Mucosa of stomach (tissue), 1 donor: Measurements from ENCODE around the gene FUBP3.

Source experiments
- H3K27me3 ChIP-seq: one replicate; pipeline ENCODE4 v1.7.0; 2013; ENCODE audit warnings: mild to moderate bottlenecking, low read length; ENCODE audit not compliant: control insufficient read depth, insufficient read depth
- H3K36me3 ChIP-seq: one replicate; pipeline ENCODE4 v1.7.0; 2013; ENCODE audit warnings: low read length; ENCODE audit not compliant: control insufficient read depth, insufficient read depth
- H3K4me1 ChIP-seq: one replicate; pipeline ENCODE4 v1.7.0; 2013; ENCODE audit warnings: mild to moderate bottlenecking, low read length; ENCODE audit not compliant: control insufficient read depth, insufficient read depth
- H3K4me3 ChIP-seq: one replicate; pipeline ENCODE4 v1.7.0; 2013; ENCODE audit warnings: low read length
- H3K9ac ChIP-seq: one replicate; pipeline ENCODE4 v1.7.0; 2013; ENCODE audit warnings: mild to moderate bottlenecking, low read length, moderate library complexity
- H3K9me3 ChIP-seq: one replicate; pipeline ENCODE4 v1.7.0; 2013; ENCODE audit warnings: mild to moderate bottlenecking, low read length, moderate library complexity; ENCODE audit not compliant: control insufficient read depth
- donor health status: Pancreatic carcinoma.

Gene FUBP3

DNA sequence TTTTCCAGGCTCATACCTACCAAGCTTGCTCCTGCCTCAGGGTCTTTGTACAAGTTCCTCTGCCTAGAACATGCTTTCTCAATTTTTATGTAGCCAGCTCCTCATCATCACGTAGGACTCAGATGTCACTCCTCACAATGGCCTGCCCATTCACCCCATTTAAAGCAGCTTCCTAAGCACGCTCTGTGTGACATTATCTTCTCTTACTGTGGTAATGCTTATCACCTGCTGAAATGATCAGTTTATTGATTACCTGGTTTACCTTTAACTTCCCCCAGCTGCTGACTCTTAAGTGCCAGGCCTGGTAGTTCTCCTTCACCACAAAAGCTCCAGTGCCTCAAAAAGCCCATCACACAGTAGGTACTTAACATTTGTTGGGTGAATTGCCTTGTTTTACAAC, 13.6 kb downstream of the FUBP3 start:
- H3K27me3 ChIP-seq, result no peaks in the 10 kb centered on the region
- H3K4me1 ChIP-seq, result no peaks in the 10 kb centered on the region
- H3K9me3 ChIP-seq, result no peaks in the 10 kb centered on the region
- H3K36me3 ChIP-seq, result no peaks in the 10 kb centered on the region
- H3K9ac ChIP-seq, result no peak overlapping the region
- no peak overlapping the region for H3K4me3 ChIP-seq

- Histone ChIP-seq H3K36me3 (no peaks in the 10 kb centered on the region), H3K27me3 (no peaks in the 10 kb centered on the region), H3K4me1 (no peaks in the 10 kb centered on the region)
Measured at GRCh38 chr9:130597228-130597627, 17.9 kb downstream of the FUBP3 start.

DNA sequence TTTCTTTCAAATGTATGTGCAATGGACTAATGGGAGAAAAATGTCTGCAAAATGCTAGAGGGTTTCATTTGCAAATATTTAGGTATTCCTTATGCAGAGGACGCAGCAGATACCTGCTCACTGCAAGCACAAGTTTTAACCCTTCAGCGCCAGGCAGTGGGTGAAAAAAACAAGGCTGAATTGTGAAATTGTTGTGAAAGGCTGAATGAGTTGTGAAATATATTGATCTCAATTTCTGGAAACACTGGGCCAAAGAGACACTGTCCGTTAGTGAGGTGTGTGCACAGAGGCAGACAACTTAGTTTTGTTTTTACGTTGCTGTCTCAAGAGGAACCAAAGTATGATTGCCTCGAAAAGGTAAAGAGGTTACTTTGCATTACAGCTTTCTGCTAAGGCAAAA, 18.8 kb downstream of the FUBP3 start:
- Histone ChIP-seq H3K9ac (no peak overlapping the region), H3K9me3 (no peaks in the 10 kb centered on the region), H3K27me3 (no peaks in the 10 kb centered on the region), H3K4me1 (no peaks in the 10 kb centered on the region), H3K36me3 (no peaks in the 10 kb centered on the region), H3K4me3 (no peak overlapping the region)

More at GRCh38 chr9:130597228-130597627, 17.9 kb downstream of the FUBP3 start:
- H3K4me3 ChIP-seq, result no peak overlapping the region
- no peaks in the 10 kb centered on the region for H3K9me3 ChIP-seq
- no peak overlapping the region for H3K9ac ChIP-seq

GRCh38 chr9:130599625-130600024, 20.2 kb downstream of the FUBP3 start:
- Histone ChIP-seq H3K9ac (no peak overlapping the region), H3K9me3 (no peaks in the 10 kb centered on the region), H3K4me3 (no peak overlapping the region), H3K4me1 (no peaks in the 10 kb centered on the region), H3K27me3 (no peaks in the 10 kb centered on the region), H3K36me3 (no peaks in the 10 kb centered on the region)

- Histone ChIP-seq H3K36me3 (no peaks in the 10 kb centered on the region), H3K4me3 (no peak overlapping the region), H3K4me1 (no peaks in the 10 kb centered on the region), H3K9me3 (no peaks in the 10 kb centered on the region), H3K27me3 (no peaks in the 10 kb centered on the region), H3K9ac (no peak overlapping the region)
Measured at GRCh38 chr9:130601100-130601499, 21.7 kb downstream of the FUBP3 start.

DNA sequence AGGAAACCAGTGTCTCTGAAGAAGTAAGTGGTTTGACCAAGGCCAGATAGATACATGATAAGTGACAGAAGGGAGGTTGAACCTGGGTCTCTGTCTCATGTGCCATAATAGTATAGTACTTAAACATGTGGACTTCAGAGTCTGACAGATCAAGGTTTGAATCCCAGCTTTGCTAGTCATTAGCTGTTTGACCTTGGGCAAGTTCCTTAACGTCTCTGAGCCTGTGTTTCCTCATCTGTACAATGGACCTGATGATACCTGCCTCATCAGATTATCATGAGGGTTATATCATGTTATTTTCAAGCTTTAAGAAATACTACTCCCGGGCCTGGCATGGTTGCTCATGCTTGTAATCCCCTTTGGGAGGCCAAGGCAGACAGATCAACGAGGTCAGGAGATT, 24.9 kb downstream of the FUBP3 start:
- Histone ChIP-seq H3K27me3 (no peaks in the 10 kb centered on the region), H3K4me3 (no peak overlapping the region), H3K9ac (no peak overlapping the region), H3K9me3 (no peaks in the 10 kb centered on the region), H3K36me3 (no peaks in the 10 kb centered on the region), H3K4me1 (no peaks in the 10 kb centered on the region)

- Histone ChIP-seq H3K4me1 (no peaks in the 10 kb centered on the region), H3K9ac (no peak overlapping the region), H3K4me3 (no peak overlapping the region), H3K9me3 (no peaks in the 10 kb centered on the region), H3K27me3 (no peaks in the 10 kb centered on the region), H3K36me3 (no peaks in the 10 kb centered on the region)
Measured at GRCh38 chr9:130606887-130607600, 27.7 kb downstream of the FUBP3 start.

DNA sequence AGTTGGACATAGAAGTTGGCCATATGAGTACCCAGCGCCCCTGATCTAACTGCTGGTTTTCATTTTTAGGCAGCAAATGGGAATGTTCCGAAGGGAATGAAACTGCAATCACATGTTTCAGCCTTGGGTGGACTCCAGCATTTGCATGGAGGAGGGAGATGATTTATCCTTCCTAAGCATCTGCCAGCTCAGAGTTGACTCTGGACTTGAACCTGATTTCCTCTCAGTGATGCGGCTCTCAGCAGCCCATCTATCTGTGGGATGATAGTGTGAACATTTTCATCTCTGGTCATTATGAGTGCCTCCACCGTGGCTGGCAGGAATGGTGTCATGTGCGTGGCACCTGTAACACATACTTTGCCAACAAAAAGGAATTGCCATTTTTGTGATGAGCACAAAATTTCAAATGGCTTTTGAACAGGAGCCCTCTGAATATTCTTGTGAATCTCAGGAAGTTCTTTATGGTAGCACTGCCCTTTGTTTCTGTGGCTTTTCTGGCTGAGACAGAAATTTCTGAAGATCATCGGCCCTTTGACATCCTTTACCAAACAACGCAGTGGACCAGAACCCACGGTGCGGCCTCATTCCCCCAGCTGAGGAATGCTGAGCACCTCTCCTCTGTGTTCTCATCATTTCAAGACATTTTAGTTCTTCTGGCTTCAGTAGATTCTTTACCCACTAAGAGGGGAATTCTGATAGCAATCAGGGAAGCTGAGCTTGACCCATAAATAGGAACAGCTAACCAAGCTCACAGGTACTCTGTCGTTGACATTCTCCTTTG, 28.5 kb downstream of the FUBP3 start:
- Histone ChIP-seq H3K36me3 (no peaks in the 10 kb centered on the region), H3K9ac (no peak overlapping the region), H3K4me1 (no peaks in the 10 kb centered on the region), H3K4me3 (no peak overlapping the region), H3K9me3 (no peaks in the 10 kb centered on the region), H3K27me3 (no peaks in the 10 kb centered on the region)

- no peaks in the 10 kb centered on the region for H3K9me3 ChIP-seq
- H3K4me3 ChIP-seq, result no peak overlapping the region
- H3K36me3 ChIP-seq, result no peaks in the 10 kb centered on the region
- no peaks in the 10 kb centered on the region for H3K4me1 ChIP-seq
- no peaks in the 10 kb centered on the region for H3K27me3 ChIP-seq
- no peak overlapping the region for H3K9ac ChIP-seq
Measured at GRCh38 chr9:130608554-130609134, 29.3 kb downstream of the FUBP3 start.

GRCh38 chr9:130609163-130609562, 29.8 kb downstream of the FUBP3 start:
- Histone ChIP-seq H3K36me3 (no peaks in the 10 kb centered on the region), H3K4me3 (no peak overlapping the region), H3K27me3 (no peaks in the 10 kb centered on the region), H3K9ac (no peak overlapping the region), H3K9me3 (no peaks in the 10 kb centered on the region), H3K4me1 (no peaks in the 10 kb centered on the region)

- Histone ChIP-seq H3K27me3 (no peaks in the 10 kb centered on the region), H3K36me3 (no peaks in the 10 kb centered on the region), H3K4me3 (no peak overlapping the region), H3K9ac (no peak overlapping the region), H3K4me1 (no peaks in the 10 kb centered on the region), H3K9me3 (no peaks in the 10 kb centered on the region)
Measured at GRCh38 chr9:130610862-130611707, 31.7 kb downstream of the FUBP3 start.
